Stomach (tissue), 4 donors: ENCODE results near the gene ZNF644.

ENCODE experiments used
- CTCF ChIP-seq, 7 experiments: fragments of 450-650 bp in 4 of 7; fragments of 200-600 bp in 3 of 7; sonication (generic) in 3 of 7; IDR thresholded peaks; one replicate each; pipeline ENCODE4 v1.5.1; 2016 to 2019; ENCODE audit warnings: antibody characterized with exemption in 7 of 7, control low read depth in 2 of 7, mild to moderate bottlenecking in 1 of 7
- POLR2A ChIP-seq, 4 donors: fragments of 450-650 bp; IDR thresholded peaks; one replicate each; pipeline ENCODE4 v1.6.1; 2016; ENCODE audit warnings: antibody characterized with exemption in 4 of 4, control low read depth in 2 of 4, mild to moderate bottlenecking in 1 of 4, moderate library complexity in 1 of 4
- POLR2AphosphoS5 ChIP-seq, 3 donors: sonication (generic); formaldehyde crosslinking; IDR thresholded peaks; one replicate each; pipeline ENCODE4 v1.6.1; 2016; ENCODE audit warnings: antibody characterized with exemption in 3 of 3

GRCh38 chr1:91026777-91027176 lies 4.9 kb upstream of the ZNF644 start:
- TF ChIP-seq CTCF (IDR thresholded peaks at IDR 0.05) (no peak), POLR2AphosphoS5 (IDR thresholded peaks at IDR 0.05) (no peak), POLR2A (IDR thresholded peaks at IDR 0.05) (no peak)
